SK-N-SH treated with all-trans-retinoic acid at 6 μM for 48 hours (cell line): ENCODE measurements around the gene NDUFB10.

Experiments
- ATAC-seq: fragments of 200-7000 bp; cut with Tn5 transposase; 3 replicates; pipeline ENCODE4 v1.9.1; 2020; ENCODE audit warnings: mild to moderate bottlenecking, moderate library complexity
- ARNTL ChIP-seq: fragments of 450-650 bp; formaldehyde crosslinking; IDR thresholded peaks from 2 replicates; pipeline ENCODE4 v1.5.0; 2020; ENCODE audit warnings: low read depth, mild to moderate bottlenecking, moderate library complexity, borderline replicate concordance
- CSDC2 ChIP-seq: fragments of 250-450 bp; sonication (Bioruptor Pico); IDR thresholded peaks from 2 replicates; pipeline ENCODE4 v1.5.0; 2020; ENCODE audit warnings: mild to moderate bottlenecking, moderate library complexity
- ISL1 ChIP-seq: fragments of 250-450 bp; sonication (Bioruptor Pico); IDR thresholded peaks from 2 replicates; pipeline ENCODE4 v2.1.2; 2022; ENCODE audit warnings: mild to moderate bottlenecking, moderate library complexity
- OSR1 ChIP-seq: fragments of 250-450 bp; sonication (Bioruptor Pico); IDR thresholded peaks from 2 replicates; pipeline ENCODE4 v1.8.0; 2022; ENCODE audit warnings: moderate library complexity, mild to moderate bottlenecking, inconsistent platforms
- PPARA ChIP-seq: fragments of 250-450 bp; sonication (Bioruptor Pico); IDR thresholded peaks from 2 replicates; pipeline ENCODE4 v1.5.0; 2020; ENCODE audit warnings: mild to moderate bottlenecking, borderline replicate concordance
- TOX ChIP-seq: fragments of 250-450 bp; sonication (Bioruptor Pico); IDR thresholded peaks from 2 replicates; pipeline ENCODE4 v1.8.0; 2021; ENCODE audit warnings: mild to moderate bottlenecking, moderate library complexity, borderline replicate concordance
- ZFP3 ChIP-seq: fragments of 250-450 bp; sonication (Bioruptor Pico); IDR thresholded peaks from 2 replicates; pipeline ENCODE4 v1.5.0; 2020; ENCODE audit warnings: mild to moderate bottlenecking, moderate library complexity
- ZFP30 ChIP-seq: fragments of 450-650 bp; formaldehyde crosslinking; IDR thresholded peaks from 2 replicates; pipeline ENCODE4 v1.5.0; 2022; ENCODE audit warnings: mild to moderate bottlenecking, moderate library complexity
- ZNF70 ChIP-seq: fragments of 450-650 bp; formaldehyde crosslinking; IDR thresholded peaks from 2 replicates; pipeline ENCODE4 v1.5.0; 2020; ENCODE audit warnings: mild to moderate bottlenecking, moderate library complexity
- ZNF8 ChIP-seq: fragments of 450-650 bp; formaldehyde crosslinking; IDR thresholded peaks from 2 replicates; pipeline ENCODE4 v1.5.0; 2020; ENCODE audit warnings: mild to moderate bottlenecking, moderate library complexity
- TF ChIP-seq, protein P1 (sequence below): fragments of 250-450 bp; sonication (Bioruptor Pico); IDR thresholded peaks from 2 replicates; pipeline ENCODE4 v1.8.0; 2020; ENCODE audit warnings: mild to moderate bottlenecking, moderate library complexity, borderline replicate concordance
- TF ChIP-seq, protein P2 (sequence below): fragments of 250-450 bp; sonication (Bioruptor Pico); IDR thresholded peaks from 2 replicates; pipeline ENCODE4 v1.5.1; 2021; ENCODE audit warnings: mild to moderate bottlenecking, moderate library complexity
- TF ChIP-seq, protein P3 (sequence below): fragments of 250-450 bp; sonication (Bioruptor Pico); IDR thresholded peaks from 2 replicates; pipeline ENCODE4 v1.5.1; 2020; ENCODE audit warnings: low read depth, mild to moderate bottlenecking, moderate library complexity
- TF ChIP-seq, protein P4 (sequence below): fragments of 250-450 bp; sonication (Bioruptor Pico); IDR thresholded peaks from 2 replicates; pipeline ENCODE4 v1.8.0; 2021; ENCODE audit warnings: low read depth, mild to moderate bottlenecking, moderate library complexity, borderline replicate concordance

Gene NDUFB10

DNA sequence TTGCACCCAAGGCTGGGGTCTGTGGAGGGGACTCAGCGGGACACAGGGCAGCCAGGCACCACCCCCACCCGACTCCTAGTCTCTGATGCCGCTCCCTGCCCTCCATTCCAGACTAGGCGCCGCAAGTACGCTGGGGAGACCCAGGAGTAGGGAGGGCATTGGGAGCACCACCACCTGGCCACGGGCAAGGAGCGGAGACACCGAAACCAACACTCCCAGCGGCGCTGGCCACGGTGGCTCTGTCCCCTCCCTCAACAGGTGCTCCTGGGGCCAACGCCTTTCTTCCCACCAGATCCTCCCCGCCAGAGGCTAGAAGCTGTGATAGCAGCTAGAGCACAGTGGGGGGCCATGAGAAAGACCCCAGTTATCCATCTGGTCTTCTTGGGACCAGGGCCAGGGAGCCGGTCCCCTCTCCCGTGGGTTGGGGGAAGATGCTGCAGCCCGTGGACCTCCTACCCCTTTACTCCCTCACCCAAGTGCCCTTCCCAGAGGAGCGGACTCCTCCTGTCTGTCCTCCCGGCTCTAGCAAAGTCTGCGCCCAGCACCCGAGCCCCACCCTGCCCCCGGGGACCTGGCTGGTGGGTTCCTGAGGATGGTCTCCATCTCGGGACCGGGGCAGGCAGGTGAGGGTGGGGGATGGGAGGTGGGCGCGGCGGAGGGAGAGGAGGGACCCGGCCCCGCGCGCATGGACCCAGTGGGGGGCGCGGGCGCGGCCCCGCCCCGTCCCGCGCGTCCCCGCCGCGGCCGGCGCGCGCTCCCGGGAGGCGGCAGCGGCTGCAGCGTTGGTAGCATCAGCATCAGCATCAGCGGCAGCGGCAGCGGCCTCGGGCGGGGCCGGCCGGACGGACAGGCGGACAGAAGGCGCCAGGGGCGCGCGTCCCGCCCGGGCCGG, 30.1 kb downstream of the NDUFB10 start, which contains the start of gene SYNGR3:
TSS of gene SYNGR3 (plus strand) at position 762 of the 892 bp plus-strand sequence. CDS start 133 bp downstream, outside the sequence.
- TF ChIP-seq, protein P1, sequence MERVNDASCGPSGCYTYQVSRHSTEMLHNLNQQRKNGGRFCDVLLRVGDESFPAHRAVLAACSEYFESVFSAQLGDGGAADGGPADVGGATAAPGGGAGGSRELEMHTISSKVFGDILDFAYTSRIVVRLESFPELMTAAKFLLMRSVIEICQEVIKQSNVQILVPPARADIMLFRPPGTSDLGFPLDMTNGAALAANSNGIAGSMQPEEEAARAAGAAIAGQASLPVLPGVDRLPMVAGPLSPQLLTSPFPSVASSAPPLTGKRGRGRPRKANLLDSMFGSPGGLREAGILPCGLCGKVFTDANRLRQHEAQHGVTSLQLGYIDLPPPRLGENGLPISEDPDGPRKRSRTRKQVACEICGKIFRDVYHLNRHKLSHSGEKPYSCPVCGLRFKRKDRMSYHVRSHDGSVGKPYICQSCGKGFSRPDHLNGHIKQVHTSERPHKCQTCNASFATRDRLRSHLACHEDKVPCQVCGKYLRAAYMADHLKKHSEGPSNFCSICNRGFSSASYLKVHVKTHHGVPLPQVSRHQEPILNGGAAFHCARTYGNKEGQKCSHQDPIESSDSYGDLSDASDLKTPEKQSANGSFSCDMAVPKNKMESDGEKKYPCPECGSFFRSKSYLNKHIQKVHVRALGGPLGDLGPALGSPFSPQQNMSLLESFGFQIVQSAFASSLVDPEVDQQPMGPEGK (CRISPR knock-in tag), result no peak
- ATAC-seq, result peak; percentile 5; the same call in 2 of the 3 replicates

DNA sequence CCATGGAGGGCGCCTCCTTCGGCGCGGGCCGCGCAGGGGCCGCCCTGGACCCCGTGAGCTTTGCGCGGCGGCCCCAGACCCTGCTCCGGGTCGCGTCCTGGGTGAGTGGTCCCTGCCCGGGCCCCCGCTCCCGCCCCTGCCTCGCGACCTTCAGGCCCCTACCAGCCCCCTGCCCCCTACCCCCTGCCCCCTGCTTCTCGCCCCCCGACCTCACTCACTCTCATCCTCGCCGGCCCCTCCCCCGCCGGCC, 30.7 kb downstream of the NDUFB10 start:
- no peak for TF ChIP-seq TOX (CRISPR knock-in tag)
- no peak for TF ChIP-seq CSDC2 (CRISPR knock-in tag)
- no peak for TF ChIP-seq ZFP30 (CRISPR knock-in tag)
- TF ChIP-seq, protein P2, sequence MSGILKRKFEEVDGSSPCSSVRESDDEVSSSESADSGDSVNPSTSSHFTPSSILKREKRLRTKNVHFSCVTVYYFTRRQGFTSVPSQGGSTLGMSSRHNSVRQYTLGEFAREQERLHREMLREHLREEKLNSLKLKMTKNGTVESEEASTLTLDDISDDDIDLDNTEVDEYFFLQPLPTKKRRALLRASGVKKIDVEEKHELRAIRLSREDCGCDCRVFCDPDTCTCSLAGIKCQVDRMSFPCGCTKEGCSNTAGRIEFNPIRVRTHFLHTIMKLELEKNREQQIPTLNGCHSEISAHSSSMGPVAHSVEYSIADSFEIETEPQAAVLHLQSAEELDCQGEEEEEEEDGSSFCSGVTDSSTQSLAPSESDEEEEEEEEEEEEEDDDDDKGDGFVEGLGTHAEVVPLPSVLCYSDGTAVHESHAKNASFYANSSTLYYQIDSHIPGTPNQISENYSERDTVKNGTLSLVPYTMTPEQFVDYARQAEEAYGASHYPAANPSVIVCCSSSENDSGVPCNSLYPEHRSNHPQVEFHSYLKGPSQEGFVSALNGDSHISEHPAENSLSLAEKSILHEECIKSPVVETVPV (CRISPR knock-in tag), result no peak
- TF ChIP-seq, protein P3, sequence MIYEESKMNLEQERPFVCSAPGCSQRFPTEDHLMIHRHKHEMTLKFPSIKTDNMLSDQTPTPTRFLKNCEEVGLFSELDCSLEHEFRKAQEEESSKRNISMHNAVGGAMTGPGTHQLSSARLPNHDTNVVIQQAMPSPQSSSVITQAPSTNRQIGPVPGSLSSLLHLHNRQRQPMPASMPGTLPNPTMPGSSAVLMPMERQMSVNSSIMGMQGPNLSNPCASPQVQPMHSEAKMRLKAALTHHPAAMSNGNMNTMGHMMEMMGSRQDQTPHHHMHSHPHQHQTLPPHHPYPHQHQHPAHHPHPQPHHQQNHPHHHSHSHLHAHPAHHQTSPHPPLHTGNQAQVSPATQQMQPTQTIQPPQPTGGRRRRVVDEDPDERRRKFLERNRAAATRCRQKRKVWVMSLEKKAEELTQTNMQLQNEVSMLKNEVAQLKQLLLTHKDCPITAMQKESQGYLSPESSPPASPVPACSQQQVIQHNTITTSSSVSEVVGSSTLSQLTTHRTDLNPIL (CRISPR knock-in tag), result no peak
- no peak for TF ChIP-seq ARNTL (CRISPR knock-in tag)
- no peak for TF ChIP-seq ZNF8 (CRISPR knock-in tag)
- TF ChIP-seq, protein P4, sequence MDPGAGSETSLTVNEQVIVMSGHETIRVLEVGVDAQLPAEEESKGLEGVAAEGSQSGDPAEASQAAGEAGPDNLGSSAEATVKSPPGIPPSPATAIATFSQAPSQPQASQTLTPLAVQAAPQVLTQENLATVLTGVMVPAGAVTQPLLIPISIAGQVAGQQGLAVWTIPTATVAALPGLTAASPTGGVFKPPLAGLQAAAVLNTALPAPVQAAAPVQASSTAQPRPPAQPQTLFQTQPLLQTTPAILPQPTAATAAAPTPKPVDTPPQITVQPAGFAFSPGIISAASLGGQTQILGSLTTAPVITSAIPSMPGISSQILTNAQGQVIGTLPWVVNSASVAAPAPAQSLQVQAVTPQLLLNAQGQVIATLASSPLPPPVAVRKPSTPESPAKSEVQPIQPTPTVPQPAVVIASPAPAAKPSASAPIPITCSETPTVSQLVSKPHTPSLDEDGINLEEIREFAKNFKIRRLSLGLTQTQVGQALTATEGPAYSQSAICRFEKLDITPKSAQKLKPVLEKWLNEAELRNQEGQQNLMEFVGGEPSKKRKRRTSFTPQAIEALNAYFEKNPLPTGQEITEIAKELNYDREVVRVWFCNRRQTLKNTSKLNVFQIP (CRISPR knock-in tag), result no peak
- TF ChIP-seq OSR1 (CRISPR knock-in tag), result no peak
- TF ChIP-seq ZNF70 (CRISPR knock-in tag), result no peak
- no peak for TF ChIP-seq PPARA (CRISPR knock-in tag)
- TF ChIP-seq, protein P1 (CRISPR knock-in tag), result no peak
- no peak for TF ChIP-seq ZFP3
- no peak for ATAC-seq

DNA sequence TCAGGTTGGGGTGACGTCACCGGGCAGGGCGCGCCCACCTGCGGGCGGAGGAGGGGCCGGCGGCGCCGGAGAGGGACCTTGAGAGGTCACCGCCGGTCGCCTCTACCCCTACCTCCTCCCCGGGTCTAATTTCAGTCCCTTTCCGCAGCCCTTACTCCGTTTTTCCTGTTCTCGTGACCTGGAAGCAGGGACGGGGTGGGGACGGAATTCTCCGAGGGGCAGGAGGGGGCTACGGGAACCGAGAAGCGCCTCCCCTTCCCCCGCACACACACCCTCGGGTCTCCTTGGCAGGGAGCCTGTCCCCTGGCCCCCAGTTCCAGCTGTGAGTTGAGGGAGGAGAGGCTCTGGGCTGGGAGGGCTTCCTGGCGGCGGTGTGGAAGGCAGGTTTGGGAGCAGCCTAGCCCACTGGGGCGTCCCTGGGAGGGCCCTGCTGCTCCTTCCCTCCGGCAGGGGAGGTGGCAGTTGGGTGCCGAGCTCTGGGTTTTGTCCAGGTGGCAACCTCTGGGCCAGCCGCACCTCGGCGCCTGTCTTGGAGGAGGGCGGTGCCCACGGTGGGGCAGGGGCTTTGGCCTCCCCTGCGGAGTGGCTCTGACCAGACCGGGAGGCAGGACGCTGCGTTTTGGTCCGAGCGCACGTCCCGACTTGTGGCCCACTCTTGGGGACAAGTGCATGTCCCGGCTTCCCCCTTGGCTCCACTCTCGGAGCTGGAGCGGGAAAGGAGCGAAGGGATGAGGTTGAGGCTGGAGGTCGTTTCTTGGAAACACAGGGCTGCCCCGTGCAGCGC, 31.2 kb downstream of the NDUFB10 start:
- no peak for ATAC-seq
- TF ChIP-seq, protein P1 (CRISPR knock-in tag), result no peak
- TF ChIP-seq ISL1 (CRISPR knock-in tag) (no peak), ZNF70 (CRISPR knock-in tag) (no peak), ZFP30 (CRISPR knock-in tag) (no peak)
- TF ChIP-seq, protein P3 (CRISPR knock-in tag), result no peak
